Fibroblast of skin of back (primary cell): Measurements from ENCODE around the gene PJVK.

Experiments
- DNase-seq: peaks from one replicate; pipeline ENCODE4 v3.0.0-alpha.2; 2013

PJVK gene

GRCh38 chr2:178482437-178482836 lies 31.3 kb downstream of the PJVK start:
- no peak for DNase-seq

- DNase-seq: peak; percentile 52
Measured at GRCh38 chr2:178484245-178485041, 33.3 kb downstream of the PJVK start.

- no peak for DNase-seq
Measured at GRCh38 chr2:178485356-178485755, 34.2 kb downstream of the PJVK start.

- DNase-seq: no peak
Measured at GRCh38 chr2:178491612-178492011, 40.4 kb downstream of the PJVK start.

GRCh38 chr2:178496049-178496448 lies 44.9 kb downstream of the PJVK start:
- DNase-seq: no peak

GRCh38 chr2:178498137-178498536 lies 47.0 kb downstream of the PJVK start:
- no peak for DNase-seq

- DNase-seq: no peak
Measured at GRCh38 chr2:178499640-178500039, 48.5 kb downstream of the PJVK start.

- DNase-seq: no peak
Measured at GRCh38 chr2:178502751-178503150, 51.6 kb downstream of the PJVK start.

- no peak for DNase-seq
Measured at GRCh38 chr2:178506101-178506500, 54.9 kb downstream of the PJVK start.

GRCh38 chr2:178506524-178506923 lies 55.3 kb downstream of the PJVK start:
- no peak for DNase-seq

GRCh38 chr2:178506949-178507348 lies 55.8 kb downstream of the PJVK start:
- no peak for DNase-seq

- DNase-seq: no peak
Measured at GRCh38 chr2:178508646-178509045, 57.5 kb downstream of the PJVK start.

- DNase-seq: no peak
Measured at GRCh38 chr2:178510384-178510783, 59.2 kb downstream of the PJVK start.
